K562 (cell line): ENCODE results near the gene ZNF699. TPM values are rescaled to one million over a fixed set of nuclear protein-coding genes. Genes with fewer than 3 reads are reported as not detected.
"Not testable (repeated sequence)": the region's sequence is repeated elsewhere in the genome, so short reads cannot be mapped to it uniquely, and the experiment has no call there.

Source experiments
- ATAC-seq: fragments of 200-7000 bp; cut with Tn5 transposase; 3 replicates; pipeline ENCODE4 v1.9.1; 2020; ENCODE audit warnings: moderate library complexity
- BruUV-seq: library from RNA; stranded (reverse); fragments of 400-500 nt; replicated peaks from 2 replicates; lab custom pipeline; 2021; lab: Mats Ljungman, UMichigan
- CTCF ChIA-PET: fragments of 300-600 bp; formaldehyde crosslinking; extraction: SDS; loops from one replicate; lab custom pipeline; 2021; ENCODE audit warnings: low intra/inter-chr PET ratio; lab: Yijun Ruan, JAX
- POLR2A ChIA-PET: fragments of 300-600, 350-650 bp; sonication (Branson Sonifier 250); formaldehyde crosslinking; extraction: SDS; loops from one replicate; lab custom pipeline; 2021; ENCODE audit warnings: antibody characterized with exemption, inconsistent platforms; lab: Yijun Ruan, JAX
- DNase-seq, 4 experiments: peaks; one replicate each; pipeline versions ENCODE4 v3.0.0 to v3.0.0-alpha.2; 2011 to 2018; ENCODE audit warnings: low spot score in 3 of 4, mixed read lengths in 3 of 4; ENCODE audit errors: extremely low read depth in 1 of 4
- FAIRE-seq: peaks from 2 replicates; lab custom pipeline; 2011; peaks lifted over from hg19 to GRCh38; lab: Jason Lieb, UNC
- H2AFZ ChIP-seq: 2 replicates; pipeline ENCODE4 v1.6.0; 2011; ENCODE audit warnings: low read depth, low read length, control low read depth, inconsistent platforms
- H3K27ac ChIP-seq: fragments of 200-600 bp; 3 replicates; pipeline ENCODE4 v1.8.0; 2011; ENCODE audit warnings: low read depth, mild to moderate bottlenecking, control low read depth, inconsistent platforms, low read length, moderate library complexity, mixed read lengths; ENCODE audit errors: extremely low read depth
- H3K27me3 ChIP-seq, 2 experiments: fragments of 300-600 bp in 1 of 2; 2 replicates in 1 of 2; 3 replicates in 1 of 2; pipeline versions ENCODE4 v1.6.0 to v1.8.0; 2011; ENCODE audit warnings: inconsistent platforms in 2 of 2, low read length in 2 of 2, mild to moderate bottlenecking in 1 of 2, mixed read lengths in 1 of 2, moderate library complexity in 1 of 2; ENCODE audit not compliant: control insufficient read depth in 2 of 2, insufficient read depth in 2 of 2
- H3K36me3 ChIP-seq: fragments of 300-600 bp; 3 replicates; pipeline ENCODE4 v1.8.0; 2011; ENCODE audit warnings: mild to moderate bottlenecking, low read length, inconsistent platforms; ENCODE audit not compliant: control insufficient read depth, insufficient read depth
- H3K4me1 ChIP-seq, 2 experiments: fragments of 200-600 bp in 1 of 2; replicated peaks in 1 of 2; 2 replicates in 1 of 2; 3 replicates in 1 of 2; pipeline versions ENCODE4 v1.5.1 to v1.8.0; 2011; ENCODE audit warnings: inconsistent platforms in 2 of 2, low read length in 2 of 2, mild to moderate bottlenecking in 1 of 2, mixed read lengths in 1 of 2, moderate library complexity in 1 of 2; ENCODE audit not compliant: control insufficient read depth in 2 of 2, insufficient read depth in 2 of 2
- H3K4me2 ChIP-seq: 2 replicates; pipeline ENCODE4 v1.6.1; 2011; ENCODE audit warnings: low read length, control low read depth, inconsistent platforms, mixed read lengths; ENCODE audit not compliant: insufficient read depth
- H3K4me3 ChIP-seq: fragments of 200-600 bp; sonication (generic), shearing (Covaris generic); 2 replicates; pipeline ENCODE4 v1.5.1; 2016; ENCODE audit warnings: control low read depth, inconsistent platforms
- H3K79me2 ChIP-seq: fragments of 200-600 bp; 3 replicates; pipeline ENCODE4 v1.8.0; 2011; ENCODE audit warnings: low read length, inconsistent platforms; ENCODE audit not compliant: control insufficient read depth, insufficient read depth
- H3K9ac ChIP-seq, 2 experiments: 2 replicates each; pipeline versions ENCODE4 v1.6.0 to v1.6.1; 2011; ENCODE audit warnings: low read depth in 2 of 2, low read length in 2 of 2, control low read depth in 1 of 2, inconsistent platforms in 1 of 2, mild to moderate bottlenecking in 1 of 2, mixed read lengths in 1 of 2; ENCODE audit not compliant: insufficient read depth in 1 of 2
- H3K9me1 ChIP-seq: one replicate; pipeline ENCODE4 v1.6.0; 2011; ENCODE audit warnings: inconsistent platforms, mild to moderate bottlenecking, low read length, moderate library complexity; ENCODE audit not compliant: control insufficient read depth, insufficient read depth
- H3K9me3 ChIP-seq: replicated peaks from 2 replicates; pipeline ENCODE4 v1.5.1; 2011; ENCODE audit warnings: low read depth, low read length, inconsistent platforms; ENCODE audit not compliant: control insufficient read depth, insufficient read depth
- H4K20me1 ChIP-seq: replicated peaks from 2 replicates; pipeline ENCODE4 v1.6.1; 2011; ENCODE audit warnings: low read length, inconsistent platforms, mixed read lengths; ENCODE audit not compliant: control insufficient read depth, insufficient read depth
- ETV6 ChIP-seq, 3 experiments: fragments of 150-350 bp in 1 of 3; sonication (generic) in 1 of 3; formaldehyde crosslinking in 1 of 3; IDR thresholded peaks; 2 replicates each; pipeline versions ENCODE4 v1.6.1 to v1.8.0; 2014 to 2022; ENCODE audit warnings: borderline replicate concordance in 2 of 3, low read depth in 2 of 3, antibody characterized with exemption in 1 of 3, low read length in 1 of 3, mild to moderate bottlenecking in 1 of 3, missing genetic modification reagents in 1 of 3
- GTF2A2 ChIP-seq: IDR thresholded peaks from 2 replicates; pipeline ENCODE4 v1.6.1; 2016; ENCODE audit warnings: mild to moderate bottlenecking, missing genetic modification characterization, missing compliant biosample characterization
- KLF1 ChIP-seq: fragments of 450-650 bp; IDR thresholded peaks from 2 replicates; pipeline ENCODE4 v1.6.1; 2016; ENCODE audit warnings: missing genetic modification characterization, missing compliant biosample characterization
- ZNF398 ChIP-seq: fragments of 250-450 bp; sonication (Bioruptor Pico); IDR thresholded peaks from 2 replicates; pipeline ENCODE4 v1.8.0; 2021; ENCODE audit warnings: moderate library complexity, mild to moderate bottlenecking, inconsistent platforms
- ZSCAN32 ChIP-seq: fragments of 450-650 bp; formaldehyde crosslinking; IDR thresholded peaks from 2 replicates; pipeline ENCODE4 v1.4.0; 2020; ENCODE audit warnings: mild to moderate bottlenecking, moderate library complexity
- WGBS: fragments of 100-300 bp; shearing (Covaris generic); methylation state at CpG from one replicate; pipeline ENCODE4 v1.1.6; 2016; ENCODE audit warnings: low coverage, mixed read lengths; ENCODE audit not compliant: insufficient coverage; ENCODE audit errors: missing lambda C conversion rate; 5-methylcytosine and 5-hydroxymethylcytosine counted together
- in situ Hi-C: fragments of 300-500 bp; cut with MboI; formaldehyde crosslinking; loops from 4 replicates; pipeline ENCODE4 v1.15.0; 2018; ENCODE audit warnings: inconsistent platforms, mixed read lengths
- intact Hi-C: fragments of 100-400 bp; cut with micrococcal nuclease; formaldehyde crosslinking; loops from 2 replicates; pipeline ENCODE4 v1.14.2; 2022
- polyA plus RNA-seq, 8 experiments: library from polyadenylated mRNA; depleted of rRNA in 4 of 8; stranded (reverse) in 5 of 8; unstranded in 3 of 8; fragments of >200 nt; fragmentation: Nextera tagmentation in 2 of 8; fragmentation: Illumina TruSeq in 1 of 8; extraction: Ambion mirVana in 2 of 8; extraction: Trizol in 1 of 8; gene quantifications; 2 replicates each; pipeline versions ENCODE4 v1.2.1 to v1.2.3, GENCODE V29; 2011 to 2014; ENCODE audit warnings: inconsistent platforms in 1 of 8, missing spikeins in 1 of 8
- total RNA-seq, 7 experiments: library from RNA; depleted of rRNA in 6 of 7; stranded (reverse); fragments of >200 nt in 6 of 7; fragmentation: Illumina TruSeq in 2 of 7; extraction: Trizol in 2 of 7; gene quantifications; 2 replicates each; pipeline versions ENCODE4 v1.2.1 to v1.2.3, GENCODE V29; 2011 to 2021; ENCODE audit warnings: low replicate concordance in 1 of 7

Gene ZNF699
- total and polyA plus RNA-seq, 9 of the 15 experiments (the other 6 are each of a cell fraction or from before 2014, with no cell fraction given): 0.08 to 4.1 (median 3.1) TPM

- no peak for TF ChIP-seq ZNF398
- no peak for TF ChIP-seq ETV6 (IDR thresholded peaks at IDR 0.05; ENCODE audit: borderline replicate concordance in 1 of 2, low read depth in 2 of 2, low read length in 1 of 2)
- no peak for TF ChIP-seq ETV6 (CRISPR knock-in tag; IDR thresholded peaks at IDR 0.05; ENCODE audit: borderline replicate concordance)
- no peak for TF ChIP-seq GTF2A2
- no peak for TF ChIP-seq KLF1
- TF ChIP-seq ZSCAN32 (CRISPR knock-in tag): no peak
These were observed 13.9 kb upstream of the ZNF699 start (continued) for GRCh38 chr19:9323557-9323918.

- H3K27ac ChIP-seq, H2AFZ ChIP-seq, H3K27me3 ChIP-seq, H3K9me3 ChIP-seq, ATAC-seq, CTCF ChIA-PET, BruUV-seq, FAIRE-seq, intact Hi-C loops, H3K9ac ChIP-seq, H3K4me2 ChIP-seq, H3K4me3 ChIP-seq, in situ Hi-C loops, H3K36me3 ChIP-seq, DNase-seq, POLR2A ChIA-PET, H3K79me2 ChIP-seq, H4K20me1 ChIP-seq, H3K4me1 ChIP-seq, H3K9me1 ChIP-seq: not testable (repeated sequence)
- WGBS: 43% methylated on average over 6 of the region's 10 CpGs
These were observed 12.6 kb upstream of the ZNF699 start for GRCh38 chr19:9322201-9322600.

GRCh38 chr19:9321756-9322155 is 12.1 kb upstream of the ZNF699 start:
- BruUV-seq, H3K27me3 ChIP-seq, H3K4me3 ChIP-seq, H3K79me2 ChIP-seq, H3K27ac ChIP-seq, in situ Hi-C loops, ATAC-seq, H4K20me1 ChIP-seq, FAIRE-seq, CTCF ChIA-PET, intact Hi-C loops, H3K4me2 ChIP-seq, POLR2A ChIA-PET, H3K9me1 ChIP-seq, H3K9me3 ChIP-seq, DNase-seq, H3K9ac ChIP-seq, H2AFZ ChIP-seq, H3K4me1 ChIP-seq, H3K36me3 ChIP-seq: not testable (repeated sequence)
- WGBS: 72% methylated on average over 7 of the region's 14 CpGs
